ENCODE results near the gene HIPK3.

HIPK3 gene

DNA sequence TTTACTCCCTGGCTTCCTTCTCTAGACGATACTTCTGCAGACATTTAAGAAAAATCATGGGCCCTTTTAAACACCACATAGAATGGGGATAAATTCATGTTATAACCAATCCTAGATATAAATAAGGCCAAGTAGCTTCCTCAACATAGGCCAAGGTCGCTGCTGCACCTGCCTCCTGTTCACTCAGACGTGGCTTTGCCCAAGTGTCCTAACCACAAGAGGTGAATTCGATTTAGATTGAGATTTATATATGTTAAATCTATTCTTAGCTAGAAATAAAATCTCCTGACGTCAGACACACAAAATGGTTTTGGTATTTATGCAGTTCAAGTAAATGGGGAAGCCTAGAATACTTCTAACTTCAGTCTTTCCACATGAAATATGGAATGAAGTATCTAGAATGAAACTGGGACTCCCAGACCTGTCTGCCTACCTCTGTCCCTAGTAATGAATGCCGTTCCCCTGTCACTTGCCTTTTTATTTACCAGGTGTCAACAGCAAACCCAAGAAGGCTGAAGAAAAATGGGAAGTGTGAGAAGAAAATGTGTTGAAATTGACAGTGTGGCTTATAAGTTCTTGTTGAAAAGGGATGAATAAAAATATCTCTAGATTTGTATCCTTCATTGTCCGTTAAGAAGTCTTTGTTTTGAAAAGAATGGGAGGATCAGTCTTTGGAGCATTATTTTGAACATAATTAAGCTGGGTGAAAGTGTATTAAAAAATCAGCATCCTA, 131.8 kb downstream of the HIPK3 start:
- no peaks in the 10 kb centered on the region for H3K27me3 ChIP-seq (ENCODE audit: control insufficient read depth, insufficient read depth, low read length, poor library complexity, severe bottlenecking)
- no peaks in the 10 kb centered on the region for H3K9me3 ChIP-seq (ENCODE audit: control insufficient read depth, low read length)
- no peak overlapping the region for H3K27ac ChIP-seq (ENCODE audit: insufficient read depth, low read depth, low read length, poor library complexity, severe bottlenecking)
- H3K4me3 ChIP-seq (ENCODE audit: insufficient read depth, low read depth, low read length), result no peak overlapping the region
- 91 to 97% methylated on average over 5 to 7 of the region's 7 CpGs for WGBS, 2 experiments
- H3K4me1 ChIP-seq (ENCODE audit: control insufficient read depth, insufficient read depth, low read length), result no peaks in the 10 kb centered on the region
- no peaks in the 10 kb centered on the region for H3K36me3 ChIP-seq (ENCODE audit: control insufficient read depth, insufficient read depth, low read length)

DNA sequence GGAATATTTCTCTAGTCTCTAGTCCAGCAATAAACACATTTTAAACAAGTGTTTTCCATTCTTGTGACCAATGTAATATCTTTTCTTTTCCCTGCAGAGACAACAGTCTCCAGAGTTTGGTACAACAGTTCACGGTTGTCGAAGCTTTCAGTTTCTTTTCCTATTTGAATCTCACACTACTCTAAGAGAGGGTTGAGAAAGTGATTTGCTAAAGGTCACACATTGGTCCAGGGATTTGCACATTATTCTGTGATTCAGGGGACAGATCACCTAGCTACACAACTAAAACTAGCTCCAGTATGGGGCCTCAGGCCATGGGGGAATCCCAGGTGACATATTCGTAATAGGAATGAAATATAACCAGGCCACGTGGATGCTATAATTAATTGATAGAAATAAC, 132.5 kb downstream of the HIPK3 start:
- Histone ChIP-seq H3K4me3 (ENCODE audit: insufficient read depth, low read depth, low read length) (no peak overlapping the region), H3K4me1 (ENCODE audit: control insufficient read depth, insufficient read depth, low read length) (no peaks in the 10 kb centered on the region), H3K27ac (ENCODE audit: insufficient read depth, low read depth, low read length, poor library complexity, severe bottlenecking) (no peak overlapping the region), H3K9me3 (ENCODE audit: control insufficient read depth, low read length) (no peaks in the 10 kb centered on the region), H3K36me3 (ENCODE audit: control insufficient read depth, insufficient read depth, low read length) (no peaks in the 10 kb centered on the region), H3K27me3 (ENCODE audit: control insufficient read depth, insufficient read depth, low read length, poor library complexity, severe bottlenecking) (no peaks in the 10 kb centered on the region)
- WGBS, 2 experiments, result 93 to 100% methylated on average over 1 to 3 of the region's 4 CpGs

DNA sequence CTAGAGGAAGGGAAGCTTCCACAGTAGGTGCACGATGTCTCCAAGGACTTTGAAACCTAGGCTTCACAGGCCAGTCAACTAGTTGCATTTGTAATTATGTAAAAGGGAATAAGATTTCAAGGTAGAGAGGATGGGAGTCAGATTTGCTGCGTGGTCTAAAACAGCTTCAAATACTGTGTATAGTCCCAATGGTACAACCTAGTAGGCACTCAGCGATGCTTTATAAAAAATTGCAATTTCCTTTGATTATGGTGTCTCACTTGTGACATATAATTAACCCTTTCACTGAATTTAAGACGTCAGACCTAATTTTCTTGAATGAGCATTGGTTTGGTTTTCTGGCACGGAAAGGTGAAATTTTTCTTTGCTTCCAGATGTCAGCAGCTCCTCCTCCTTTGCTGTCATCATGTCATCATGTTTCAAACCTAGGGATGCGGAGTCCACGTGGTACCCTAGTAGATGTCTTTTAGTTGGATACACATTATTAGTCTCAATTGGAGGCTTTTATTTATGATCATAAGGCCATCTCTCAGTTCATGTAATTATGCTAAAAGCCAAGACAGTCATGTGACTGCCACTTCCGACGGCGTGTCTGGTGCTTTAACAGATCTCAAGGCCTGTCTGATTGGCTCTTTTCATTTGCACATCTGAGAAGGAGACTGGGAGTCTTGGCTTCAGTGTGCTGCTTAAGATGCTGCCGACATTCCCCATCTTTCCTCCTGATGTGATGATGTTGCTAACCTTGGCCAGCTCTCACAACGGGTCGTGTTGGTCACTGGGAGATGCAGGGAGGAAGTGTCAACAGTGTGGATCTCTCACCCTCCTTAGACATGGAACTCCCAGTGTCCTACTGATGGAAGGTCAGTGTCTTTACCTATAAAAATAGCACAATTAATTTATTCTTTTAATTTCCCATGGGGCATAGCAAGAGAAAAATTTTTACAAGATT, 134.0 kb downstream of the HIPK3 start:
- no peaks in the 10 kb centered on the region for H3K9me3 ChIP-seq (ENCODE audit: control insufficient read depth, low read length)
- no peaks in the 10 kb centered on the region for H3K4me1 ChIP-seq (ENCODE audit: control insufficient read depth, insufficient read depth, low read length)
- 90 to 91% methylated on average over 12 to 13 of the region's 13 CpGs for WGBS, 2 experiments
- no peaks in the 10 kb centered on the region for H3K27me3 ChIP-seq (ENCODE audit: control insufficient read depth, insufficient read depth, low read length, poor library complexity, severe bottlenecking)
- H3K4me3 ChIP-seq (ENCODE audit: insufficient read depth, low read depth, low read length), result no peak overlapping the region
- H3K36me3 ChIP-seq (ENCODE audit: control insufficient read depth, insufficient read depth, low read length), result no peaks in the 10 kb centered on the region
- H3K27ac ChIP-seq (ENCODE audit: insufficient read depth, low read depth, low read length, poor library complexity, severe bottlenecking), result no peak overlapping the region

DNA sequence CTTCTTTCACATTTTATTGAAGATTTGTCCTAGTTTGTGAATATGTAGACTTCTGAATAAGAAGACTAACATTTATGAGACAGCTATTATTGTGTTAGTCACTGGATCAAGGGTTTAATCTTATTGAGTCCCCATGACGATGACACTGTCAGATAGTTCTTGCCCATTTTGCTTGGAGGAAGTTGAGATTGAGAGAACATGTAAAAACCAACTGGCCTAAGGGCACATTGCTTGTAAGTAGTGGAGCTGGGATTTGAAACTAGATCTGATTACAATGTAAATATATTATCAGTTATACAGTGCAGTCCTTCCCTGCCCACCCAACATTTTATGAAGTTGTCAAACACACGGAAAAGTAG, 134.7 kb downstream of the HIPK3 start:
- Histone ChIP-seq H3K27ac (ENCODE audit: insufficient read depth, low read depth, low read length, poor library complexity, severe bottlenecking) (no peak overlapping the region), H3K4me1 (ENCODE audit: control insufficient read depth, insufficient read depth, low read length) (no peaks in the 10 kb centered on the region), H3K27me3 (ENCODE audit: control insufficient read depth, insufficient read depth, low read length, poor library complexity, severe bottlenecking) (no peaks in the 10 kb centered on the region), H3K36me3 (ENCODE audit: control insufficient read depth, insufficient read depth, low read length) (no peaks in the 10 kb centered on the region), H3K9me3 (ENCODE audit: control insufficient read depth, low read length) (no peaks in the 10 kb centered on the region), H3K4me3 (ENCODE audit: insufficient read depth, low read depth, low read length) (no peak overlapping the region)
- 91 to 96% methylated on average over 2 of the region's 2 CpGs for WGBS, 2 experiments

DNA sequence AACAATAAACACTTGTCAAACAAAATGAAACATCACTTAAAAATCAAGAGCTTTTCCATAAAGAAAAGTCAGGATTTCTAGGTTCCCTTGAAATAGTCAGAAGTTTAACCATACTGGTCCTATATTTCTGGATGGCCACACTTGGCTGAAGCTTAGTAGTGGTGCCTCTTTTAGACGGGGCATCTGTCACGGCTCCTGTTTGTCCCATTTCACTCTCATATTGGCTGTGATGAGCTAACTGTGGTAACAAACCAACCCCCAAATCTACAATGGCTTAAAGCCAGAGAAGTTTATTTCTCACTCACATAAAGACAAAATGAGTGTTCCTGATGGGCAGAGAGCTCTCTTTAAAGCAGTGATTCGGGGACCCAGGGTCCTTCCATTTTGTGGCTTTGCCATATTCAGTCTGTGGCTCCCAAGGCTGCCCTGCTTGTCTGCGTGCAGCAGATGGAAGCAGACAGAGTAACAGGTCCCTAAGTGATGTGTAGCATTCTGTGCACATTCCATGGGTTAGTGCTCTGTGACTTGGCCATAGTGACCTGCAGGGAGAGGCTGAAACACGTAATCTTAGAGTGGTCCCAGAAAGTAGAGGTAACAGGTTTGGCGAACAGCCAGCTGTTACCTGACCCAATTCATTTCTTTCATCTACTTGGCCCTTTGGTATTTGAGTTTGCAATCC, 137.4 kb downstream of the HIPK3 start:
- Histone ChIP-seq H3K27me3 (ENCODE audit: control insufficient read depth, insufficient read depth, low read length, poor library complexity, severe bottlenecking) (no peaks in the 10 kb centered on the region), H3K36me3 (ENCODE audit: control insufficient read depth, insufficient read depth, low read length) (no peaks in the 10 kb centered on the region), H3K9me3 (ENCODE audit: control insufficient read depth, low read length) (no peaks in the 10 kb centered on the region), H3K27ac (ENCODE audit: insufficient read depth, low read depth, low read length, poor library complexity, severe bottlenecking) (no peak overlapping the region), H3K4me3 (ENCODE audit: insufficient read depth, low read depth, low read length) (no peak overlapping the region), H3K4me1 (ENCODE audit: control insufficient read depth, insufficient read depth, low read length) (no peaks in the 10 kb centered on the region)
- 92 to 93% methylated on average over 6 of the region's 6 CpGs for WGBS, 2 experiments

DNA sequence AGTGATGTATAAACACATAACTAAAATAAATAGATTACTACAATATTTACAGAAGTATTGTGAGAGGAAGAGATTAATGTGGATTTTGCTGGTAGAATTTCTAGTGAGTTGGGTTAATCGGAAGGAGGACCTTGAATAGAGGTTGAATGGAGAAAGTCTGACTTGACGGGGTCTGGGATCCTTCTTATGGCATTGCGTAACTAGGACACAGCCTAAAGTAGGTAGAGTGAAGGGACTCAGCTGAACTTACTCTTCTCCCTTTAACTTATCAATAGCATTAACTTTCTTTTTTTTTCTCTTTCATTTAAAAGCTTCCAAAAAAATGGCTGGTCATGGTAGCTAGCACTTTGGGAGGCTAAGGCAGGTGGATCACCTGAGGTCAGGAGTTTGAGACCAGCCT, 139.2 kb downstream of the HIPK3 start:
- Histone ChIP-seq H3K27me3 (ENCODE audit: control insufficient read depth, insufficient read depth, low read length, poor library complexity, severe bottlenecking) (no peaks in the 10 kb centered on the region), H3K4me1 (ENCODE audit: control insufficient read depth, insufficient read depth, low read length) (no peaks in the 10 kb centered on the region), H3K9me3 (ENCODE audit: control insufficient read depth, low read length) (no peaks in the 10 kb centered on the region), H3K4me3 (ENCODE audit: insufficient read depth, low read depth, low read length) (no peak overlapping the region), H3K36me3 (ENCODE audit: control insufficient read depth, insufficient read depth, low read length) (no peaks in the 10 kb centered on the region), H3K27ac (ENCODE audit: insufficient read depth, low read depth, low read length, poor library complexity, severe bottlenecking) (no peak overlapping the region)
- 95 to 100% methylated on average over 3 of the region's 3 CpGs for WGBS, 2 experiments

DNA sequence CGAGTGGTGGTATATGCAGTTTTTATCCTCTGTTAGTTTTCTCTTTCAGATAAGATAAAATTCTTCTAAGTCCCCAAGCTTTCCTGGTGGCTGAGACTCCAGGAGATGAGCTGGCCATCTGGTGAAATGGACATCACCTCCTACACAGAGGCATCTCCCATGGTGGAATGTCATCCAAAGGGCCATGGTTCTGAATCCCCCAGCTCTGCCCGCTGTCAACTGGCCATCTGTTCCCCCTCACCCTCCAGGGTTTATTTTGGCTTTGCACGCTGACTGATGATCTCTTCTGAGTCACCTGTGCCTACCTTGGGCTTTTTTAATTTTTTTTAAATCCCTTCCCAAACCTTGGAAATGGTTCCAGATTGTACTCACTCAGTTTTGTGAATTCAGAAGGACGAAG, 142.2 kb downstream of the HIPK3 start:
- 84 to 93% methylated on average over 4 of the region's 4 CpGs for WGBS, 2 experiments
- Histone ChIP-seq H3K9me3 (ENCODE audit: control insufficient read depth, low read length) (no peaks in the 10 kb centered on the region), H3K36me3 (ENCODE audit: control insufficient read depth, insufficient read depth, low read length) (no peaks in the 10 kb centered on the region), H3K27ac (ENCODE audit: insufficient read depth, low read depth, low read length, poor library complexity, severe bottlenecking) (no peak overlapping the region), H3K4me1 (ENCODE audit: control insufficient read depth, insufficient read depth, low read length) (no peaks in the 10 kb centered on the region), H3K27me3 (ENCODE audit: control insufficient read depth, insufficient read depth, low read length, poor library complexity, severe bottlenecking) (no peaks in the 10 kb centered on the region), H3K4me3 (ENCODE audit: insufficient read depth, low read depth, low read length) (no peak overlapping the region)

DNA sequence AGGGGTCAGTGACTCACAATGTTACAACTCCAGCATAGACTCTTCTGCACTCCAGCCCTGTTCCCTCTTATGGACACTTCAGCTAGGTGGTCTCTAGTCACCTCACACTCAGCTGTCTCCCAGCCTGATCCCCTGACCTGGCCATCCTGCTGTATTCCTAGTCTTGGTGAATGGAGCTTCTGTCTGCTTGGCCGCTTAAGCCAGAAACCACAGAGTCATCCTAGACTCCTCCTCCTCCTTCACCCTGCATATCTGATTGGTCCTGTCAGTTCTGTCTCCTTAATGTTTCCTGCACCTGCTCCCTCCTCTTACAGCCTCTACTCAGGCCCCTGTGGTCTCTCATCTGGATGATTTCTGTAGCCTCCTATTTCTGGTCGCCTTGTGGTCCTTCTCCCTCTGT, 144.9 kb downstream of the HIPK3 start:
- 87 to 88% methylated on average over 2 of the region's 2 CpGs for WGBS, 2 experiments
- Histone ChIP-seq H3K9me3 (ENCODE audit: control insufficient read depth, low read length) (no peaks in the 10 kb centered on the region), H3K27me3 (ENCODE audit: control insufficient read depth, insufficient read depth, low read length, poor library complexity, severe bottlenecking) (no peaks in the 10 kb centered on the region), H3K36me3 (ENCODE audit: control insufficient read depth, insufficient read depth, low read length) (no peaks in the 10 kb centered on the region), H3K4me1 (ENCODE audit: control insufficient read depth, insufficient read depth, low read length) (no peaks in the 10 kb centered on the region), H3K27ac (ENCODE audit: insufficient read depth, low read depth, low read length, poor library complexity, severe bottlenecking) (no peak overlapping the region), H3K4me3 (ENCODE audit: insufficient read depth, low read depth, low read length) (no peak overlapping the region)

DNA sequence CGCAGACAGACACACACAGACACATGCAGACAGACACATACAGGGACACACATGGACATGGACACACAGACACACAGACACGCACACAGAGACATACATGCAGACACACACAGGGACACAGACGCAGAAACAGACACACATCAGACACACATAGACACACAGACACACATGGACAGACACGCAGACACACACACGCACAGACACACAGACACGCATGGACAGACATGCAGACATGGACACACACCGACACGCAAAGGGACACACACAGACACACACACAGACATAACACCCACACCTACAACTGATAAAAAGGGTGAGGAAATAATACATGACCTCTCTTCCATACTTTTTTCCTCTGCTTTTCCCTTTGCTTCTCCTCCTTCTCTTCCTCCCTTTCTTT, 146.2 kb downstream of the HIPK3 start:
- Histone ChIP-seq H3K27ac (ENCODE audit: insufficient read depth, low read depth, low read length, poor library complexity, severe bottlenecking) (no peak overlapping the region), H3K4me1 (ENCODE audit: control insufficient read depth, insufficient read depth, low read length) (no peaks in the 10 kb centered on the region), H3K9me3 (ENCODE audit: control insufficient read depth, low read length) (no peaks in the 10 kb centered on the region), H3K36me3 (ENCODE audit: control insufficient read depth, insufficient read depth, low read length) (no peaks in the 10 kb centered on the region), H3K4me3 (ENCODE audit: insufficient read depth, low read depth, low read length) (no peak overlapping the region), H3K27me3 (ENCODE audit: control insufficient read depth, insufficient read depth, low read length, poor library complexity, severe bottlenecking) (no peaks in the 10 kb centered on the region)
- 81 to 95% methylated on average over 8 of the region's 8 CpGs for WGBS, 2 experiments

Measured in ectodermal cell (in vitro differentiated cells).